Lower leg skin (tissue), 4 donors: Measurements from ENCODE around the gene UBA7. TPM values are rescaled to one million over a fixed set of nuclear protein-coding genes. Genes with fewer than 3 reads are reported as not detected.

ENCODE experiments used
- DNase-seq, 2 donors: peaks; one replicate each; pipeline ENCODE4 v3.0.0-alpha.2; 2019; ENCODE audit warnings: low spot score in 2 of 2
- H3K4me3 ChIP-seq: fragments of 200-600 bp; sonication (generic); 2 replicates; pipeline ENCODE4 v1.5.1; 2017; ENCODE audit warnings: mild to moderate bottlenecking, low read depth; ENCODE audit not compliant: poor library complexity, severe bottlenecking
- POLR2A ChIP-seq, 2 donors: fragments of 450-650 bp; IDR thresholded peaks; one replicate each; pipeline ENCODE4 v1.6.1; 2016 to 2017; ENCODE audit warnings: antibody characterized with exemption in 2 of 2, mild to moderate bottlenecking in 1 of 2, moderate library complexity in 1 of 2
- WGBS, 2 donors: methylation state at CpG; one replicate each; pipeline ENCODE4 v1.1.5; 2018; 5-methylcytosine and 5-hydroxymethylcytosine counted together
- intact Hi-C: fragments of 100-400 bp; cut with DNase I; formaldehyde crosslinking; loops from one replicate; pipeline ENCODE4 v1.15.0; 2023; ENCODE audit warnings: low total_unique reads
- total RNA-seq, 4 donors: library from RNA; depleted of rRNA; stranded (reverse); fragments of >200 nt; gene quantifications; one replicate each; pipeline ENCODE4 v1.1.0, GENCODE V29; 2016
- TF ChIP-seq, protein P1 (sequence below), 3 donors: fragments of 450-650 bp; IDR thresholded peaks; one replicate each; pipeline ENCODE4 v1.5.1; 2016; ENCODE audit warnings: antibody characterized with exemption in 3 of 3, mild to moderate bottlenecking in 3 of 3, moderate library complexity in 2 of 3

Gene UBA7
- total RNA-seq, 4 donors from 2014 or later, result 14.5 to 19.7 (median 18.2) TPM

DNA sequence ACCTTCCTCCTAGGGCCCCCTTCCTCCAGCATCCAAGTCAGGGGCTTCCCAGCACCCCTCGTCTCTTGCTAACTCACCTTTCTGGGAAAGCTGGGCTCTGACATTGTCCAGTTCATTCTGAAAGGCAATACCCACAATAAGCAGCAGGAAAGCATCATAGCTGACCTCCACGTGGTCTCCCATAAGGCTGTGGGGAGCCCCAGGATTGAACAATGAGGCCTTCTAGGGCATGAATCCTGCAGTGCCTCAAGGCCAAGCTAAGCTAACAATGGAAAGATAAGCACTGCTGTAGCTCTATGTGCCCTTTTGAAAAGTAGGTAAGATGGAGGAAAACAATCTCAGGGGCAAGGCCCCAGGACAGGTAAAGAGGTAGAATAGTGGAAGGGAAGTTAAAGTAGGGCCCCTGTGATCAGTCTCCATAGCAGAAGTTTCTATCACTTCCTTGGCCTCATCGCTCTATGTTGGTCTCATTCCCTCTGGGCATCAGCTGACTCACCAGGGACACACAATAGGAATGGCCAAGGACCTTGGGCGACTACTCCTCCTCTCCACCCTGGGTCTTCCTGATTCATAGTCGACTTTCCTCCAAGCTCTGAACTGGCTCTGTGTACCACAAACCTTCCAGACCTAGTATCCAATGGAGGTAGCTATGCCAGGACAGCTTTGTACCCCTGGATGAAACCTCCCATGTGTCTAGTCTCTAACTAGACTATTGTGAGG, 30.9 kb upstream of the UBA7 start:
- no peak for DNase-seq
- intact Hi-C loops, result no loop called here
- 83 to 84% methylated on average over 5 of the region's 5 CpGs for WGBS, 2 donors
- no peak for TF ChIP-seq POLR2A (IDR thresholded peaks at IDR 0.05)
- TF ChIP-seq, protein P1, sequence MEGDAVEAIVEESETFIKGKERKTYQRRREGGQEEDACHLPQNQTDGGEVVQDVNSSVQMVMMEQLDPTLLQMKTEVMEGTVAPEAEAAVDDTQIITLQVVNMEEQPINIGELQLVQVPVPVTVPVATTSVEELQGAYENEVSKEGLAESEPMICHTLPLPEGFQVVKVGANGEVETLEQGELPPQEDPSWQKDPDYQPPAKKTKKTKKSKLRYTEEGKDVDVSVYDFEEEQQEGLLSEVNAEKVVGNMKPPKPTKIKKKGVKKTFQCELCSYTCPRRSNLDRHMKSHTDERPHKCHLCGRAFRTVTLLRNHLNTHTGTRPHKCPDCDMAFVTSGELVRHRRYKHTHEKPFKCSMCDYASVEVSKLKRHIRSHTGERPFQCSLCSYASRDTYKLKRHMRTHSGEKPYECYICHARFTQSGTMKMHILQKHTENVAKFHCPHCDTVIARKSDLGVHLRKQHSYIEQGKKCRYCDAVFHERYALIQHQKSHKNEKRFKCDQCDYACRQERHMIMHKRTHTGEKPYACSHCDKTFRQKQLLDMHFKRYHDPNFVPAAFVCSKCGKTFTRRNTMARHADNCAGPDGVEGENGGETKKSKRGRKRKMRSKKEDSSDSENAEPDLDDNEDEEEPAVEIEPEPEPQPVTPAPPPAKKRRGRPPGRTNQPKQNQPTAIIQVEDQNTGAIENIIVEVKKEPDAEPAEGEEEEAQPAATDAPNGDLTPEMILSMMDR (IDR thresholded peaks at IDR 0.05), result no peak
- no peak overlapping the region for H3K4me3 ChIP-seq

DNA sequence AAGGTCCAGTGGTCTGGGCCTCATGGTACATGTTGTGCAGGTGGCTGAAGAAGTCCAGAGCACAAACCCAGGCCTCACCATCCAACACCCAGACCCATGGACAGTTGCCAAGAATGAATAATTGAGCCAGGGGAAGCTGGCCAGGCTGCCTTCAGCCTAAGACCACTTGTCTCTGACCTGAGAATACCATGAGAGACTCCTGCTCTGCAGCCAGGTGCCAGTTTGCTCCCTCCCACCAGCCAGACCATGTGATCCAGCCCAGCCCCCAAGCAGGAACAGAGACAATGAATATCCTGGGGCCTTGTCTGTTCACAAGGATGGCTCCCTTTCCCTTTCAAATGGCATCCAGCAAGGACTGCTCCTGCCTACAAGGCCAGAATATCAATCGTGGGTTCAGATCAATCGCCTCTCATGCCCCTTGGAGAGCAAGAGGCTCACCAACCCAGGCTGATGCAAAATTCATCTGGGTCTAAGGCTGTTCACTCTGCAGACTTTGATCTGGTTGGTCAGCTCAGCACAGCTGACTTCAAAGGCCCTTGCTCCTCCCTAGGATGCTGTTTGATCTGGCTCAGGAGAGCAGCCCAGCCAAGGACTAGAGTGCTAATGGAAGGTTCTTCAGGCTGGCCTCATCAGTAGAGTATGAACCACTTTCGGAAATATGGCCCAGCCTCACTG, 29.2 kb upstream of the UBA7 start:
- WGBS, 2 donors, result 97% methylated on average over 3 of the region's 3 CpGs

DNA sequence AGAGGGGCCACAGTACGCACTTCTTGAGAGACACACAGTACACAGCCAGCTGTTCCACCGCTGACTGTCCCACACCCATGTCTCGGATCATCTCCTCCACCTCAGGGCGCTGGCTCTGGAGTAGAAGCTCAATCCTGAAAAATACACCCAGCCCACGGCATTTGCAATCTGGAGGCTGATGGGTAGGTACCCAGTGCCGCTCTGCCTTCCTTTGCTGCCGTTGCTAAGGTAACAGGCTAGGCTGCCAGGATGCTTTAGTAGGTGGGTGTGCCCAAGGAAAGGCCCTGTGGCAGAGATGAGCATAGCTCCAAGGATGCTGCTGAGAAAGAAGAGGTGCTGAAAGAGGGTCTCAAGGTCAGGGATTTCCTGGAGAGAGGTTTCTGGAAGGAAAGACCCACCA, 28.1 kb upstream of the UBA7 start:
- no peak for DNase-seq
- intact Hi-C loops, result no loop called here
- WGBS, 2 donors, result 69 to 73% methylated on average over 3 to 6 of the region's 7 CpGs
- no peak for TF ChIP-seq POLR2A (IDR thresholded peaks at IDR 0.05)
- TF ChIP-seq, protein P1 (IDR thresholded peaks at IDR 0.05), result no peak
- no peak overlapping the region for H3K4me3 ChIP-seq

More for the DNA sequence above, 29.2 kb upstream of the UBA7 start:
- no peak overlapping the region for H3K4me3 ChIP-seq
- DNase-seq, result no peak
- intact Hi-C loops, result no loop called here
- no peak for TF ChIP-seq POLR2A (IDR thresholded peaks at IDR 0.05)
- TF ChIP-seq, protein P1 (IDR thresholded peaks at IDR 0.05), result no peak

DNA sequence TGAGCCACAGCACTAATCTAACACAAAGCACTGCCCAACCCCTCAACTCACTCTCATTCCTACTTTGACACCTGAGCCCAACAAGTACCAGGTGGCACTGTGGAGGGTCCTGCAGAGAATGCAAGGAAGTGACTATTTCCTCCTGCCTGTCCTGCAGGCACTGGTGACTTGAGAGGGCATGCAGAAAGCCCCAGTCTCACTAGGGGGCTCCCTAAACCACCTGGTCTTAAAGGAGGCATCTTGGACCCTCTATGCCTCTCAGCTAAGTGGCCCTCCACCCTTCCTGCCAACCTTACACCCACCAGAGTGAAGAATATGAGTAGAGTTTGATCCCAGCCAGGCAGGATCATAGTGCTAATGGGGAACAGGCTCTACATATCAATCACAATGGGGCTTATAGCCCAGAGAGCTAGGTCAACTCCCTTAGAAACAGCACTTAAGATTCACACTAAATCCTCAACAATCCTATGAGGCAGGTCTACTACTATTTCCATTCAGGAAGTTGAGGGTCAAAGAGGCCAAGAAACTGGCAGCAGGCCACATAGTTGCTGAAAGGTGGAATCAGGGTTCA, 27.5 kb upstream of the UBA7 start:
- TF ChIP-seq, protein P1 (IDR thresholded peaks at IDR 0.05), result no peak
- TF ChIP-seq POLR2A (IDR thresholded peaks at IDR 0.05), result no peak

DNA sequence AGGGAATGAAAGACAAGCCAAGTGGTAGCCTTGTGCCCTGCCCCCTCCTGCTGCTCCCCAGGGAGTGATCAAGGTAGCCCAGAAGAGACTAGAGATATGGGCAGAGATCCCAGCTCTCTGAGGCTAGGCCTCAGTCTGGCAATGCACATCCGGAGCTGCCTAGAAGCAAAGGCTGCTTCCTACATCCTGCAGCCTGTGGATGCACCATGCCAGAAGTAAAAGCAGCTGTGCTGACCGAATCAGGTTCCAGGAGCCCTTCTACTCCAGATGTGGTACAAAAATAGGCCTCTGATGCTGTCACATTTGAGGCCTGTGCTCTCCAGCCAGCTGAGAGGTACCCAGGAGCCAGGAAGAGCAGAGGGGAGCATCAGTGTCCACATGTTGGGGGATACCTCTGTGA, 26.6 kb upstream of the UBA7 start:
- no peak overlapping the region for H3K4me3 ChIP-seq
- intact Hi-C loops, result no loop called here
- TF ChIP-seq, protein P1 (IDR thresholded peaks at IDR 0.05), result no peak
- no peak for TF ChIP-seq POLR2A (IDR thresholded peaks at IDR 0.05)
- DNase-seq, result no peak
- WGBS, 2 donors, result 68 to 80% methylated on average over 2 of the region's 2 CpGs

More for the DNA sequence above, 27.5 kb upstream of the UBA7 start:
- H3K4me3 ChIP-seq, result no peak overlapping the region
- intact Hi-C loops, result no loop called here
- no peak for DNase-seq
